WERI-Rb-1 (cell line): ENCODE data around the gene LRRC8B.

Source experiments
- DNase-seq: peaks from one replicate; pipeline ENCODE4 v3.0.0-alpha.2; 2020
- H3K27ac ChIP-seq: fragments of 250-450 bp; sonication (Bioruptor Pico); 2 replicates; pipeline ENCODE4 v1.5.1; 2020; ENCODE audit warnings: mild to moderate bottlenecking, moderate library complexity
- H3K27me3 ChIP-seq: fragments of 250-450 bp; sonication (Bioruptor Pico); 2 replicates; pipeline ENCODE4 v1.5.1; 2021; ENCODE audit warnings: mild to moderate bottlenecking, low read depth, moderate library complexity; ENCODE audit not compliant: insufficient read depth, severe bottlenecking
- H3K36me3 ChIP-seq: fragments of 250-450 bp; sonication (Bioruptor Pico); 2 replicates; pipeline ENCODE4 v1.5.1; 2020; ENCODE audit warnings: mild to moderate bottlenecking, moderate library complexity
- H3K4me3 ChIP-seq: 2 replicates; pipeline ENCODE4 v1.5.1; 2011; ENCODE audit warnings: low read depth, mild to moderate bottlenecking, control low read depth, low read length
- H3K9me3 ChIP-seq: fragments of 250-450 bp; sonication (Bioruptor Pico); 2 replicates; pipeline ENCODE4 v1.5.1; 2021; ENCODE audit warnings: mild to moderate bottlenecking, moderate library complexity; ENCODE audit not compliant: severe bottlenecking
- TF ChIP-seq, protein P1 (sequence below): IDR thresholded peaks from 2 replicates; pipeline ENCODE4 v1.5.1; 2011; ENCODE audit warnings: low read depth, mild to moderate bottlenecking, control low read depth, inconsistent platforms, low read length

Gene LRRC8B

DNA sequence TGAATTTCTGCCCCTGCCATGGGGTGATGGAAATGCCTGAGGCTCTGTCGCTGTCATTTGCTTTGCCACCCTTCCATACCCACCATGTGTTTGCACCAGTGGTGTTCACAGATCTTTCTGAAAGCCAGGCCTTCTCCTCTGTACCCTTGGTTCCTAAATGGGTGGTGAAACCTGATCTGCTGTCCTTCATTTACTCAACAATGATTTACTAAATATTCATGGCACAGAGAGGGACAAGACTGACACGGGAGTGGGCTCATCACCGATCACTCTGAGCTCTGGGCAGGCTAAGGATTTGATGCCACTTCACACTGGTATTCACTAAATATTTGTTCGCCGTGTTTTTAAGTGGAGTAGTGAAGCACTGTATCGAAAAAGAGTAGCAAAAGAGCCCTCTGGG lies 40.9 kb downstream of the LRRC8B start:
- H3K4me3 ChIP-seq = no peak overlapping the region
- no peak for DNase-seq
- peaks cover 16% of the 10 kb centered on the region for H3K36me3 ChIP-seq
- TF ChIP-seq, protein P1, sequence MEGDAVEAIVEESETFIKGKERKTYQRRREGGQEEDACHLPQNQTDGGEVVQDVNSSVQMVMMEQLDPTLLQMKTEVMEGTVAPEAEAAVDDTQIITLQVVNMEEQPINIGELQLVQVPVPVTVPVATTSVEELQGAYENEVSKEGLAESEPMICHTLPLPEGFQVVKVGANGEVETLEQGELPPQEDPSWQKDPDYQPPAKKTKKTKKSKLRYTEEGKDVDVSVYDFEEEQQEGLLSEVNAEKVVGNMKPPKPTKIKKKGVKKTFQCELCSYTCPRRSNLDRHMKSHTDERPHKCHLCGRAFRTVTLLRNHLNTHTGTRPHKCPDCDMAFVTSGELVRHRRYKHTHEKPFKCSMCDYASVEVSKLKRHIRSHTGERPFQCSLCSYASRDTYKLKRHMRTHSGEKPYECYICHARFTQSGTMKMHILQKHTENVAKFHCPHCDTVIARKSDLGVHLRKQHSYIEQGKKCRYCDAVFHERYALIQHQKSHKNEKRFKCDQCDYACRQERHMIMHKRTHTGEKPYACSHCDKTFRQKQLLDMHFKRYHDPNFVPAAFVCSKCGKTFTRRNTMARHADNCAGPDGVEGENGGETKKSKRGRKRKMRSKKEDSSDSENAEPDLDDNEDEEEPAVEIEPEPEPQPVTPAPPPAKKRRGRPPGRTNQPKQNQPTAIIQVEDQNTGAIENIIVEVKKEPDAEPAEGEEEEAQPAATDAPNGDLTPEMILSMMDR = no peak
- H3K27ac ChIP-seq = no peak overlapping the region
- H3K9me3 ChIP-seq = peaks cover 9% of the 10 kb centered on the region
- no peaks in the 10 kb centered on the region for H3K27me3 ChIP-seq

DNA sequence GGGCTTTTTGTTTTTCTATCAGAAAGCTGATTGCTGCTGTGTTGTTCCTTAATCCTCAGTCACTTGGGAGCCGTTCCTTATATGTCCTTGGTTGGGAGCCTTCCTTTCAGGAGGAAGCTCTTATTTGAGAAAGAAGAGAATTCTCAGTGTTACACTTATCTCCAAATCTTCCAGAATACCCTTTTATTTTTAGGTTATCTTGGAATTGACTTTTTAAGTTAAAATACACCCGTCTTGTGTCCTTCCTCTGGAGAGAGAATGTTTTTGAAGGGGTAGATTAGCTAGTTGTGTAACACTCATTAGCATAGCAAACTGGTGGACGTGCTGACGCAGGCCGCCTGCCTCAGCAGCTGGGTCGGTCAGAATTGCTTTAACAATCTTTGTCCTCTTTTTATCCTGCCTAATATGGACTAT lies 42.1 kb downstream of the LRRC8B start:
- DNase-seq = peak; percentile 18
- Histone ChIP-seq H3K9me3 (peaks cover 14% of the 10 kb centered on the region), H3K27ac (peak overlapping the region; percentile 56), H3K4me3 (no peak overlapping the region), H3K36me3 (peaks cover 20% of the 10 kb centered on the region), H3K27me3 (no peaks in the 10 kb centered on the region)
- TF ChIP-seq, protein P1 = no peak

DNA sequence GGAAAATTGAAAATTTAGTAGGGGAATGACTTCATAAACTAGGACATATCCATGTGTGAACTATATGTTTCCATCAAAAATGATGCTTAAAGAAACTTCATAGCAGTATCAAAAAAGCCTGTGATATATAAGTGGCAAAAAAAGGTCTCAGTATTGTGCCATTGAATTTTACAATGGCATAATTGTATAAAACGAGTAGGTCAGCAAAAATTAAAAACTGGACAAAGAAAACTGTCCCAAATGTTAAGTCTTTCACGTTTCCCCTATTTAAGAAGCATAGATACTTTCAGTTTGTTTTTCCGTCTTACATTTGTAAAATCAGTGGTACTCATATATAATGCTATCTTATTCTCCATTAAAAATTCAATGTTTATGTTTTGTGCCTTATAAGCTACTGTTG lies 43.2 kb downstream of the LRRC8B start:
- Histone ChIP-seq H3K27ac (no peak overlapping the region), H3K36me3 (peaks cover 22% of the 10 kb centered on the region), H3K27me3 (no peaks in the 10 kb centered on the region), H3K9me3 (peaks cover 14% of the 10 kb centered on the region), H3K4me3 (no peak overlapping the region)
- TF ChIP-seq, protein P1 = no peak
- DNase-seq = no peak

DNA sequence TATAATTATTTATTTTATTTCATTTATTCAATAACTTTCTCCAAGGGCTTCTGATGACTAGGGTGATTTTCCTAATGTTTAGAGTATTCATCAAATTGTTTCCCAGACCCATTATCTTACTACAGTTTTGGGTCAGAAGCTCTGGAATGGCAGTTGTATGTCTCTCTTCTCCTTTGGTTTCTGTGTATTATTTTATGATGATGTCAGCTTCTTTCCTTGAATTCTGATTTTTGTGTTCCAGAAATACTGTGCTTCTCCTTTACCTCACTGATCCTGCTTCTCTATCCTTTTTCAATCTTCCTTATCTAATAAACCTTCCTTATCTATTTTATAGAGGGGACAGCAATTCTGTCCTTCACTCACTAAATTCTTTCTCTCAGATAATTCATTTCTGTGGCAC lies 48.8 kb downstream of the LRRC8B start:
- DNase-seq = no peak
- TF ChIP-seq, protein P1 = no peak
- H3K36me3 ChIP-seq = peaks cover 26% of the 10 kb centered on the region
- no peaks in the 10 kb centered on the region for H3K27me3 ChIP-seq
- H3K4me3 ChIP-seq = no peak overlapping the region
- no peak overlapping the region for H3K27ac ChIP-seq
- peaks cover 14% of the 10 kb centered on the region for H3K9me3 ChIP-seq

DNA sequence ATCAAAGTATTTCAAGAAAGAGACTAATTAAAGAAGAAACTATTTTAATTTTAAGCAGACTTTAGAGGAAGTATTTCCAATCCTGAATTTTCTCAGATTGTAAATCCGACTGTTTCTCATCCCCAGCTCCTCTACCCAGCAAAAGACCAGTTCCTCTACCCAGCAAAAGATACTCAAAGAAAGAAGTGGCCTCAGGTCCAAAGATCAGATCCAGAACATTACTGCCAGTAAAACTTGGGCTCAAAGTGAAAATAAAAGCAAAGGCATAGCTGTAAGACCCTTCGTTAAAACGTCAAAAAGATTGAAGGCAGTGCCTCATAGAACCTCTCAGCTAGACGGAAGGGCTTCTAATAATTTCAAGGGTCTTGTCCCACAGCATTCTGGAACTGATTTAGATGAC lies 50.0 kb downstream of the LRRC8B start:
- H3K27me3 ChIP-seq = no peaks in the 10 kb centered on the region
- H3K4me3 ChIP-seq = no peak overlapping the region
- H3K36me3 ChIP-seq = peaks cover 19% of the 10 kb centered on the region
- no peak for DNase-seq
- H3K9me3 ChIP-seq = peaks cover 14% of the 10 kb centered on the region
- H3K27ac ChIP-seq = no peak overlapping the region
- TF ChIP-seq, protein P1 = no peak

DNA sequence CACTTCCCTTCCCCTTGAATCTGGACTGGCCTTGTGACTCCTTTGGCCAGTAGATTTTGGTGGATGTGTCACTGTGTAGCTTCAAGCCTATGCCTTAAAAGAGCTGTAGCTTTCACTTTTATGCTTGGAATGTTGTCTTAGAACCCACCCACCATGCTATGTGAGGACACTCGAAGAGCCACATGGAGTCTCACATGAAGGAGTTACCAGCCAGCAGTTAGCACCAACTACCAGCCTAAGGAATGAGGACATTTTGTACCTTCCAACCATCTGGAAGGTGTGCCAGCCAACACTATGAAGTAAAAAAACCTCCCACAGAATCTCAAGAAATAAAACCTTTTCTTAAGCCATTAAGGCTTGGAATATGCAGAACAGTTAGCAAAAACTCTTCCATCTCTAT lies 50.6 kb downstream of the LRRC8B start:
- peaks cover 8% of the 10 kb centered on the region for H3K9me3 ChIP-seq
- no peaks in the 10 kb centered on the region for H3K27me3 ChIP-seq
- no peak overlapping the region for H3K27ac ChIP-seq
- DNase-seq = no peak
- H3K4me3 ChIP-seq = no peak overlapping the region
- peaks cover 19% of the 10 kb centered on the region for H3K36me3 ChIP-seq
- TF ChIP-seq, protein P1 = no peak
